Activated CD4-positive, alpha-beta T cell treated with anti-CD3 and anti-CD28 coated beads, Interleukin-2, Interleukin-6, amounts not matched to agents 100 ng/mL and 50 ng/mL, durations not matched to agents 16 hours and 8 hours (primary cell): ENCODE measurements around the gene NEU2.

ENCODE experiments used
- DNase-seq: peaks from one replicate; pipeline ENCODE4 v3.0.0-alpha.2; 2020

Gene NEU2

DNA sequence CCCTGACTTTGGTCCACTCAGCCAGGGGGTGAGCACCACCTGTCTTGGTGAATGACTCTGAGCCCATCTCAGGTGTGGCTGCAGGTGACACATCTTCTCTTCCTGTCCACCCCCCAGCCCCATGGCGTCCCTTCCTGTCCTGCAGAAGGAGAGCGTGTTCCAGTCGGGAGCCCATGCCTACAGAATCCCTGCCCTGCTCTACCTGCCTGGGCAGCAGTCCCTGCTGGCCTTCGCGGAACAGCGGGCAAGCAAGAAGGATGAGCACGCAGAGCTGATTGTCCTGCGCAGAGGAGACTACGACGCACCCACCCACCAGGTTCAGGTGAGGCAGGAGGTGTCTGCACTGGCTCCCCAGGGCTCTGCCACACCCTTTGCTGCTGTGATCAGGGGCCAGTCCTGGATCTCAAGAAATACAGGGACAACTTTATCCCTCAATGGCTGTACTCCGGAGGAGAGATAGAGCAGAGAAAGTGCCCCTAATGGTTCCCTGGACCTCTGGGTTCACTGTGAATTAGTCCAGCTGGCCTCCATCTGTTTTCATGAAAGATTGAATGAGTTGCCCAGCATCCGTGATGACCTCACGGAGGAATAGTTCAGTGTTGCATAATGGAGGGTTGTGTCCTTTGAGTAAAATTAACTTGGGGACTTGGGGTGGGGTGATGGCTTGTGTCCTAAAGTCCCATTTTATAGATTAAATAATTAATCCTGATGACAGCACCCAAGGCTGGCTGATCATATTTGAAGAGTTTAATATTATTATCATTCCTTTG is at the start of gene NEU2:
NEU2 (plus strand) TSS at position 122 of the 770 bp plus-strand sequence; CDS start at position 122, 0 bp downstream.
- no peak for DNase-seq

DNA sequence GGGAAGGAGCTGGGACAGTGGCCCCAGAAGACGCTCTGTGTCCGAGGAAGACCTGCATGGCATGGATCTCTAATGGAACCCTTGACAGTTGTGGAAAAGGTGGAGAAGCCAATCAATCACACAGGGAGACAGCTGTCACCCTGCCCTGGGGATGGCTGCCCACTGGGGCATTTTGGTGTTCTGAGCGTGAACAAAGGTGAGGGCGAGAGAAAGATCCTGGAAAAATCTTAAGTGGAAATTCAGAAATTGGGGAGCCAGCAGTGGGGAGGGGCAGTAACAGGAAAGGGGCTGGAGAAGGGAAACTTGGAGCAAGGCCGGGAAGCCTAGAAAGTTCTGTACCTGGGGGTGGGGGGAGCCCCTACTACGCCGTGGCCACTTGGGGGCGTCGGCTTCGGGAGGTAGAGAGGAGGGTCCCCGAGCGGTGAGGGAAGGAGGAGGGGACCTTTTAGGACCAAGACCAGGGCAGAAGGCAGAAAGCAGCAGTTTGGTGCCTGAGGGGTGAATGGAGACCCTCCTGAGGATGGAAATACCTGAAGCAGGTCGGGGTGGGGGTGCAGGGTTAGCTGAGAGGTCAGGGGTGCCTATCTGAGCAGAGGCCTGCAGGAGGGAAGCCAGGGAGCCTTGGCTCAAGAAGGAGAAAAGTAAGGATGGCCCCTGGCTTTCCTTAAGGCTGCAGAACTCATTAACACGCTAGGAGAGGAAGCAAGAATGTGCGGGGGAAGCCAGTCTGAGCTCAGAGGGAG is 49.4 kb upstream of the NEU2 start:
- DNase-seq: no peak

DNA sequence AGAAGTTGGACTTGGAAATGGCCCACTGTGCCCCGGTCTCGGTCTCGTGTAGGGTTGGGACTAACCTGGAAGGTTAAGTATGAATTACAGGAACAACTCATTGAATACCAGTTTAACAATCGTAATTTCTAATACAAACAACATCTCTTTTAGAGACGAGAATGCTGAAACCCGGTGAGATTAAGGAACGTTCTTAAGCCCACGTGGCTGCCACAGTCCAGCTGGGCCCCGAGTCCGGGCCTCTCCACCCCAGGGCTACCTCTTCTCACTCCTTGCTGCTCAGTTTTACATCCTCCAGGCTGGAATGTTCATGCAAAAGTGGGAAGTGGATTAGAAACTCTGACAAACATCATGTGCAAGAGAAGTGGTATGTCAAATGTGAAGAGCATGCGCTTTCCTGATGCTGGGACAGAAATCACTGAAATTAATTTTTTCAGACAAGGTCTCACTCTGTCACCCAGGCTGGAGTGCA is 48.8 kb upstream of the NEU2 start:
- DNase-seq: no peak

DNA sequence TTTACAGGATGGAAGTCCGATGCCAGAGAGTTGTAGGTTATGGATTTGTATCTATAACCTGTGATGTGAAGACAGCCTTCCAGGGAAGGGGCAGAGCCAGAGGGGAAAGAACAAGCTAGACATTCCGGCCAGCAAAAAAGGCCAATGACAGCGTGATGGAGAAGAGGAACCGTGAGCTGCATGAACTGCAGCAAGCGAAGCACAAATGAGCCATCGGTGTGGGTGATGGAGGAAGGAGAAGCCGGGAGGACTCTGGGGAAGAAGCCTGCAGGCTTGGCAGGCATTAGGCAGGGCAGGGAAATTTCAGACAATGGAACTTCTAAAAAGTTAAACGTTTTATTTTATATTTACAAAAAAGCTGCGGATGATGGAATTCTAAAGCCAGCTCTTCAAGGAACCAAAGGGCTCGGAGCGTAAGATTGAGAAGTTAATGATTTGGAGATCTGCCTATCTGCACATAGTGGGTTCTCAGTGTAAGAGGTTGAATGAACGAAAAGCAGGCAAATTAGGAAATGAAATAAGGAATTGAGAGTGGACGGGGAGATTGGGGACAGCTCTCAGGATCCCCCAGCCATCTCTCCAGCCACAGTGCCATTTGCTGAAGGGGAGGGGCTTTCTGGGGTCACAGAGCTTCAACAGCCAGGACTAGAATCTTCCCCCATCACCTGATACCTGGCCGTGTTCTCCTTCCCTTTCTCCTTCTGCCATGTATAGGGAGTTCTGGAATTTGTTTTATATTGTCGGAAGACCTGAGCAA is 47.8 kb upstream of the NEU2 start:
- DNase-seq: no peak

DNA sequence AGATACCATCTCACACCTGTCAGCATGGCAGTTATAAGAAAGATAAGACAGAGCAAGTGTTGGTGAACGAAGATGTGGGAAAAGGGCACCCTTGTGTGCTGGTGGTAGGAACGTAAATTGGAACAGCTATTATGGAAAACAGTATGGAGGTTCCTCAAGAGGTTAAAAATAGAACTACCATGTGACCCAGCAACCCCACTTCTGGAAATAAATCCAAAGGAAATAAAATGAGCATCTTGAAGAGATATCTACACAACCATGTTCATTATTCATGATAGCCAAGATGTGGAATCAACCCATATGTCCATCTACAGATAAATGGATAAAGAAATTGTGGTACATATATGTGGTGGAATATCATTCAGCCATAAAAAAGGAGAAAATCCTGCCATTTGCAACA is 46.3 kb upstream of the NEU2 start:
- no peak for DNase-seq

DNA sequence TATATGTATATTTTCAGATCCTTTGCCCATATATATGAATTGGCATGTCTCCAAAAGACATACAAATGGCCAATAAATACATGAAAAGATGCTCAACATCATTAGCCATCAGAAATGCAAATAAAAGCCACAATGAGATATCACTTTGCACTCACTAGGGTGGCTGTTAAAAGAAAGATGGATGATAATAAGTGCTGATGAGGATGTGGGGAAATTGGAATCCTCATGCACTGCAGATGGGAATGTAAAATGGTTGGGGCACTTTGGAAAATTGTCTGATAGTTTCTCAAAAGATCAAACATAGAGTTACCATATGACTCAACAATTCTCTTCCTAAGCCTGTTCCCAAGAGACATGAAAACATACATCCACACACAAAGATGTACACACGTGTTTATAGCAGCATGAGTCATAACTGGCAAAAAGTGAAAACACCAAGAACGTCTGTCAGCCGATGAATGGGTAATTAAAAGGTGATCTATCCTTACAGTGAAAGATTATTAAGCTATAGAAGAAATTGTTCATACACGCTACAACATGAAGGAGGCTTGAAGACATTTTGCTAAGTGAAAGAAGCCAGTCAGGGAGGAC is 39.1 kb upstream of the NEU2 start:
- DNase-seq: no peak

DNA sequence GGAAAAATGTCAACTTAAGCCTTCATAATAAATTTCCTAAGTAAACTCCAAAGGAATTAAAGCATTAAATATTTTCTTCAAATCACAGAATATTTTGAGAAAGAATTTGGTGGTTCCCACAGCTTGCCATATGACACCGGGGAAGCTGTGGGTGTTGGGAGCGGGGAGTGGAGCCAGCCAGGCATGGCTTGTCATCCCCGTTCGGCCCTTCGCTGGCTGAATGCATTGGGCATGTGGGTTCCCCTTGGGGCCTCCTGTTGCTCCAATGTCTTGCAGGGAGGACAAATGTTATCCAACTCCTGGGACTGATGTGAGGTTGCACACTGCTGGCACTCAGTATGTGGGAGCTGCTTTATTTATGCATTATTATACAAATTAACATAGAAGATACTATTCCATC is 38.0 kb upstream of the NEU2 start:
- no peak for DNase-seq

DNA sequence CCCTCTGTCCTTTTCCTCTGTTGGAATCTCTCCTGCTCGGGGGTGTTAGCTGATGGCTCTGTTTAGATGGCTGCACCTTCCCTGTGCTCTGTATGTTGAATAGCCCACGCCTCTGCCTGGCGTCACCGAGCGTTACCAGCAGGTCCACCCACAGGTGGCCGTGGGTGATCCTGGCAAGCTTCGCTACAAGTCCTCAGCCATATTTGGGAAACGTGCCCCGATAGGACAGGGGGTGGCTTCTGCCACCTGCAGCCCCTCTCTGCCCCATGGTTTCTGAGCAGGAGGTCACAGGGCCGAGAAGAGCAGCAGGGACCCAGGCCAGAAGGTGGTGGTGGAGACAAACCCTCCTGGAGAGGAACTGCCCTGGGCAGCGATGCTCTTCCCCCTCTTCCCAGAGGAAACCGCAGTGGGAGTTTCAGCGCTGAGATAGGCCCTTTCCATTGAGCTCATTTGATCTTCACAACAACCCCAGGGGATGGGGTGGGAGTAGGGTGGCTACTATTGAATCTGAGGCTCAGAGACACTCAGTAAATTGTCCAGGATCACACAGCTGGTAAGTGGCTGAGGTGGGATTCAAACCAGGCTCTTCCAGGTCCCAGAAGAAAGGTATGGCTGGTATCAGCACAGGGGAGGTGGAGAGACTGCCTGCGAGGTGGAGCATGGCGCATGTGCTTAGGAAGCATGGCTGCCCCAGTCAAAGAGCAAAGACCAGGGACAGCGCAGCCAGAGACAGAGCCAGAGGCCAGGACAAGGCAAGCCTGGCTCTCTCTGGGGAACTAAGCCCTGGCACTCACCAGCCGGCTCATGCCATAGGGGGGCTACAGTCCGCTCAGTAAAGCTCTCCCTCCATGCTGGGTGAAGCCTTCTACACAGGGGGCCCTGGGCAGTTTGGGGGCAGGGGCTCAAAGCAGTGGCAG is 34.5 kb upstream of the NEU2 start:
- no peak for DNase-seq

DNA sequence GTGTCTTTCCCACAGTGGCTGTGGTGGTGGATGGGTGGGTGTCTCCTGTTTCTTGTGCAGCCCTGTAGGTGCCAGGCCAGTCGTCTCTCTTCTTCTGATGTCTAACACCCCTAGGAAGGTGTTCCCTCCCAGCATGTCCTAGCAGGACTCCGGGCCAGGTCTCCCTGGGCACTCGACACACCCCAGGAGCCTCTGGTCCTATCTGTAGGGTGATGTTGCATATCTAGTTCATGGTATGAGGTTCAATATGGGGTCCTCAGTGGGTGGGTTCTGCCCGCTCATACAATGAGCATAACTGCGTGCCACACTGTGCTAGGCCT is 33.8 kb upstream of the NEU2 start:
- DNase-seq: no peak

DNA sequence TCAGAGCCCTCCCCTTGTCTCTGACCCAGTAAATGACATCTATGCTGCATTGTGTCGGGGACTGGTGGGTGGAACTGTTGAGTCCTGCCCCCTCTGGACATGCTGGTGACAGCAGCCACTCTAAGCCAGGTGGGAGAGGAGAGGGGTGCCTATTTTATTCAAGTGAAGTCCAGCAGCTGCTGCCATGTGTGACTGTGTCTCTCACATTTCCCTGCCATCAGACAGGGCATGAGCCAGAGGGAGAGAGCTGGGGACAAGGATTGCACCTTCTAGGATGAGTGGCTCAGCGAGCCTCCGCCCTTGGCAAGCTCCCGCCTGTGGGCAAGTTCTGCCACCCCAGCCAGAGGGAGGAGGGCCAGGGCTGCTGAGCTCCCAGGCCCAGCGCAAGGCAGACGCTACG is 33.1 kb upstream of the NEU2 start:
- DNase-seq: no peak

DNA sequence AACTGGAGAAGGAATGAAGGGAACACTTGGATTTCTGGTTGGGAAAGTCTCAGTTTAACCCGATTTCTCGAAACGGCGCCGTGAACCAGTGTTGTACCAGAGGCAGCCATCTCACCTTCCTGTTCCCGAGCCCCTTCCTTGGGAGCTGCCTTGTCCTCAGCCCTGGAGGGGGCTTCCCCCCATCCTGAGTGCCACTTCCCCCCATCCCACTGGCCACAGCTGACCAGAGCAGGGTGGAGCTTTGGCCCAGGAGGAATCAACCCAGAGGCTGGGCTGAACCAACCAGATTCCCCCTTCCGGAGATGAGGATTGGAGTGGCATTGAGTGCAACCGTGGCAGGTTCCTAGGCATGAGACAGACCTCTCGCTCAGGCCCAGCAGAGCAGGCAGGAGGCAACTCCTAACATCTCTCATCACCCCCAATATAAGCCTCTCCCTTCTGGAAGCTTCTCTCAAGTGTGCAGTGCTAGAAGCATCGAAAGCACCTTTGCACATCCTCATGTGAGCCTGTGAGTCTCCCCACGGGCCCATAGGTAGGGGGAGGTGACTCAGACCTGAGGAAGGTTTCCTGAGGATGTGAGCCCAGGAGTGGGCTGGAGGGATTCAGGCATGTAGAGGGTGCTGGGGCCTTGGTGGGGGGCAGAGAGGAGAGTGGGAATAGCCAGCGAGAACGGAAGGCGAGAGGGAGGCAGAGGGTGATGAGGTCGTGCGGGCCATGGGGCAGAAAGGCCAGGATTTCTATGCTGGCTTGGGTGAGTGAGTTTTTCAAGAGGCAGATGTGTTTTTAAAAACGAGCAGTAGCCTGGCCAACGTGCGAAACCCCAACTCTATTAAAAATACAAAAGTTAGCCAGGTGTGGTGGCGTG is 31.4 kb upstream of the NEU2 start:
- no peak for DNase-seq

DNA sequence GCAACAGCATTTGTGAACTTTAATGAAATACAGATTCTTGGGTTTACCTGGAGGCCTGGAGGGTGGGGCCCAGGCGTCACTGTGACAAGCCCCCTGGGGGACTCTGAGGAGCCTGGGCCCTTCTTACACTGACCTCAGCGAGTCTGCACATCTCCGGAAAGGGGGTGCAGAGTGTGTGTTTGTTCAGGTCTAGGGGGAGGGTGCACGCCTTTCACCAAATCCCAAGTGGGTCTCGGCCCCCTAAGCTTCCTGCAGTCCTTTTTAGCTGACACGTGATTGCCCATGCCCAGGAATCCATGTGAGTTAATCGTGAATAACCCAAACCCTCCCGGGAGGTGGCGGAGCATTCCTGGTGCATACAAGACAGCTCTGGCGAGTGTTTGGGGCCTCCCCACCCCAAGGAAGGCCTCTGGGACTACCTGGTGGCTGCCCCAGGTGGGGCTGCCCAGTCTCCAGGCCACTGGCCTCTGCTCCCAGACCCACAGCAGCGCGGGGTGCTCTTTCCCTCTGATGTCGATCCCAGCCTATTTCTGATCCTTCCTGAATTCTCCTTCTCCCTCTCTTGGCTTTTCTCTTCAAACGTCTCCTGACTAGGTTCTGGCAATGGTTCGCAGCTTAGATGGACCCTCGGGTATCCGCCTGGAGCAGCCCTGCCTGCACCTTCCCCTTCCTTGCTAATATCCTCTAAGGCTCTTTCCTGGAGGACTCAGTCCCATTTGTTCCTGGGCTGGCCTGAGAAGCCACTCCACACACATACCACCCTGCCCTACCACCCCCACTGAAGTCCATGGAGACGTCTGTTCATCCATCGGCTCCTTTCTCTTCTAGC is 29.4 kb upstream of the NEU2 start:
- no peak for DNase-seq

DNA sequence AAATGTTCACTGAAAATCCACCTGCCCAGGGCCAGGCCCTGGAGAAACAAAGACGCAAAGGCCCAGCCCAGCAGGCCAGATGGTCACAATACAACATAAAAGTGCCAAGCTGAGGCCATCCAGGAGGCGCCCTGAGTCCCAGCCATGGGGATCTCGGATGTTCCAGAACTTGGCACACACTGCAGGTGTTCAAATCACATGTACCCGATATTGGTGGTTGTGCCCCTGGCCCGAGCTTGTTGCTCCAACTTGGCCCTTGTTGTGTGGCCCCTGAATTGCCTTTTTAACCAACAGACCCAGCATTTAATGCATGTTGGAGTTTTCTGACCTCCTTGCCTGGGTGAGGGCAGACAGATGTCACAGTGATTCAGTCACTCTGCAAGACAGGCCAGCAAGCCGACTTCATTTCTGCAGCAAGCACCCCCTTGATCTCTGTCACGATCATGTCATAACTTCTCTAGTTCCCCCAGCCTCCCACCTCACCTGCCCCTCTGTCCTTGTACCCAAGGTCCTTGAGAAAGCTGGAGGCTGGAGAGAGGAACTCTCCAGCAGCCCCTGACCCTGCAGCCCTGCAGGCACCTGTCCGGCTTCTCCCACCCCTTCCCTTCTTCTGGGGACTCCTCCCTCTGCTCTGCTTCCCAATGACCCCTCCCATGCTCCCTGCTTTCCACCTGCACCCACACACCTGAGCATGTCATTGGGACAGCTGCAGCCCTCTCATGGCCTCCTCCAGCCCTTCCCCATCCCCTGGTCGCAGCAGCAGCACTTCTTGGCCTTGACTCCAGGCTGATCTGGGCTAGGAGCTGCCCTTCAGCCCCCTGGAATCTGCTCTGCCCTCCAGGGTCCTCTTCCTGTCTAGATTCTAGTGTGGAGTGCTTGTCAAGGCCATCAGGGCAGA is 28.6 kb upstream of the NEU2 start:
- DNase-seq: no peak

DNA sequence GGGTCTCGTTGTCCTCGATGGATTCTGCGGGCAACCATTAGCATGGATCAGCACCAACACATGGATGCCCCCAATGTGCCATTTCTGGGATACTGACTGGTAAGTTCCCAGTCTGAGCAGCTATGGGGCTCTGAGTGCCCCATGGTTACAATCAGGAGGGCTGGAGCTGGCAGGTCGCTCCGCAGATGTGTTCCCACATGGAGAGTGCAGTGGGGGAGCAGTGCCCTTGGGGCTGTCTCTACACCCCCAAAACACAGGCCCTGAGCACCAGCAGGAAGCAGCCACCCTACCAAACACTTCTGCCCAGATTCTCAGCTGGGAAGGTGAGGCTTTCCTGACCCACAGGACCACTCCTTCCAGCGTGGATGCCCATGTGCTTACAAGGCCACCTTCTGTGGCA is 27.4 kb upstream of the NEU2 start:
- no peak for DNase-seq

DNA sequence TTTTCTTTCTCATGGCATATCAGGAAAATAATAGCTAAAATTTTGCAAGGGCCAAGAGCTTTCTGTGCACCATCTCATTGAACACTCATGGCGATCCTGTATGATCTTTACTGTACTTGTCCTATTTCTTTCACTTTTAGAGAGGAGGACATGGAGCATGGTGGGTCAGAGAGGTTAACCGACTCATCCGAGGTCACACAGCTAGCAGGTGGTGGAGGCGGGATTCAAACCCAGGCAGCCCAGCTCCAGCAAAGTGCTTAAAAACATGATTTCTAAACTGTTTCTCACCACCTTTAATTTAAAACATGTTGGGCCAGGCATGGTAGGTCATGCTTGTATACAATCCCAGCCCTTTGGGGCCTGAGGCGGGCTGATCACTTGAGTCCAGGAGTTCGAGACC is 25.8 kb upstream of the NEU2 start:
- no peak for DNase-seq

DNA sequence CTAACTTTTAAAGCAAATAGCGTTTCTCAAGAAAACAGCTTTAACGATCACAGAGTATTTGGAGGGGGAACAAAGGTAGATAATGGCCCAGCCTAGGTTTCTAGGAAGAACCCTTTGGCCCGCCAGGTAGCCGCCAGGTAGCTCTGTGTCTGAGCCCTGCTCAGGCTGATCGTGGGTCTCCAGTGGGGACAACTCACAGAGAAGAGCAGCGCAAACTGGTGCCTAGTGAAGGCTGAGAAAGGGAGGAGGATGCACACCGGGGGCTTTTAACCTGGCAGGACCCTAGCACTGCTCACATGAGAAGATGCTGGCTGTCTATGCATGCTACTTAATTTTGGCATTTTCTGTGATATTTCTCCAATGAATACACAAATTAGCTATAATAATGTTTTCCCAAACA is 25.2 kb upstream of the NEU2 start:
- no peak for DNase-seq

DNA sequence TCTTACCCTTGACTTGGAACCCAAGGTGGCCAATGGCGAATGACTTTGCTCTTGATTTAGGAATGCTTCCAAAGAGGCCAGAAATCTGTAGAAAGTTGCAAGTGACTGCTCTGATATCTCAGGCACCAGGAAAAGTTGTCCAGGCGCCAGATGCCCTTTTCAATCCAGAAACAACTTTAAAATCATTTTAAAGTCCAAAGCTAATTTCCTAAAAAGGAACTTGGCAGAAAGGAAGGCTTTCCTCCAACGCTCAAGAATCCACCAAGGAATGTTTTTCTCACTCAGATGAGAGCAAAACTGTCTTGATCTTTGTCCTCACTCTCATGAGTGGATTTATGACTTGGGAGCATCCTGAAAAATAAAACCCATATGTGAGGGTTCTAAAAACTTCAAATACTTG is 24.7 kb upstream of the NEU2 start:
- DNase-seq: no peak

DNA sequence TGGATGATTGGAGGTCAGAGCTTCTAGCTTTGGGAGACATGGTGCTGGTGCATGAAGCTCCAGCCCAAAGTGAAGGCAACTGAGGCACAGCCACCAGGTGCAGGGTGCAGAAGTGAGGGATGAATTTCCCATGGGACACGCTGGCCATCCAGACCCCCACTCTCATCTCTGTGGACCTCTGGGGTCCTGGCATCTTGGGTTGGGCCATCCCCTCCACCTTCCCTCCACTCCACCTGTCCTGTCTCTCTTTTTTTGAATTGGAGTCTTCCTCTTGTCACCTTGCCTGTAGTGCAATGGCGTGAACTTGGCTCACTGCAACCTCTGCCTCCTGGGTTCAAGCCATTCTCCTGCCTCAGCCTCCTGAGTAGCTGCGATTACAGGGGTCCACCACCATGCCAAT is 22.8 kb upstream of the NEU2 start:
- DNase-seq: no peak

DNA sequence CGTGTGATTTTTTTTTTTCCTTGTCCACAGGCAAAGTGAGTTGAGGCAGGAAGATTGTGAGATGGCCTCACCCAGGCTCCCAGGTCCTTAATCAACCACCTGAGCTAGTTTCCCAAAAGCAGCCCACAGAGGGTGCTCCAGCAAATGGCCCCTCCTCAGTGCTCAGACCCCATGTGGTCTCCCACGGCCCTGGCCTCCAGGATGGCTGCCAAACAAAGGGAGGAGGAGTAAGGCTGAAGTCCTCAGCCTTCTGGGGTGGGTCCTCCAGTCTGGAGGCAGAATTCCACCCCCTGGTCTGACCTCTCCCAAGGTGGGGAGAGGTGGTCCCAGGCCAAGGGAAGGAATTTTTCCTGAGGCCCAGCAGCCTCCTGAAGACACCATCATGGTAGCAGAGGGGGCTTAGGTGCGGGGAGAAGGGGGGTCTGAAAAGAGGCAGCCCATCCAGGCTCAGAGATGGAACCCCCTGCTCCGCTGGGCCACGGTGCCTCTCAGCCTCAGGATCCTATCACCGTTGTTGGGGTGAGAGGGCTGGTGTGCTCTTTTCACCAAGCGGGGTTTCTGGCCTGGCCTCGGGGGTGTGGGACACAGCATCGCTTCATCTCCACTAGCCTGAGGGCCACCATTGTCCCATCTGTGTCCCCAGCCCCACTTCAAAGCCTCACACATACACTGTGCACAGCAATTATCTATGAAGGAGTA is 21.8 kb upstream of the NEU2 start:
- no peak for DNase-seq
